Mononuclear cell (primary cell): Measurements from ENCODE around the gene CAMK2A. TPM values are rescaled to one million over a fixed set of nuclear protein-coding genes. Genes with fewer than 3 reads are reported as not detected.

ENCODE experiments used
- H3K27me3 ChIP-seq: 2 replicates; pipeline ENCODE4 v1.6.0; 2011; ENCODE audit warnings: low read length, control low read depth; ENCODE audit not compliant: insufficient read depth
- H3K4me1 ChIP-seq: 2 replicates; pipeline ENCODE4 v1.5.1; 2011; ENCODE audit warnings: mild to moderate bottlenecking, low read length, control low read depth; ENCODE audit not compliant: insufficient read depth
- H3K4me3 ChIP-seq: 2 replicates; pipeline ENCODE4 v1.5.1; 2011; ENCODE audit warnings: mild to moderate bottlenecking, low read length, moderate library complexity
- H3K9me3 ChIP-seq: 2 replicates; pipeline ENCODE4 v1.5.1; 2011; ENCODE audit warnings: low read depth, mild to moderate bottlenecking, control low read depth, low read length
- total RNA-seq: library from RNA; depleted of rRNA; stranded (reverse); fragments of >200 nt; gene quantifications from one replicate; pipeline ENCODE4 v1.2.3, GENCODE V29; 2012

The CAMK2A gene
- total RNA-seq, 1 donor, result 0.94 TPM

DNA sequence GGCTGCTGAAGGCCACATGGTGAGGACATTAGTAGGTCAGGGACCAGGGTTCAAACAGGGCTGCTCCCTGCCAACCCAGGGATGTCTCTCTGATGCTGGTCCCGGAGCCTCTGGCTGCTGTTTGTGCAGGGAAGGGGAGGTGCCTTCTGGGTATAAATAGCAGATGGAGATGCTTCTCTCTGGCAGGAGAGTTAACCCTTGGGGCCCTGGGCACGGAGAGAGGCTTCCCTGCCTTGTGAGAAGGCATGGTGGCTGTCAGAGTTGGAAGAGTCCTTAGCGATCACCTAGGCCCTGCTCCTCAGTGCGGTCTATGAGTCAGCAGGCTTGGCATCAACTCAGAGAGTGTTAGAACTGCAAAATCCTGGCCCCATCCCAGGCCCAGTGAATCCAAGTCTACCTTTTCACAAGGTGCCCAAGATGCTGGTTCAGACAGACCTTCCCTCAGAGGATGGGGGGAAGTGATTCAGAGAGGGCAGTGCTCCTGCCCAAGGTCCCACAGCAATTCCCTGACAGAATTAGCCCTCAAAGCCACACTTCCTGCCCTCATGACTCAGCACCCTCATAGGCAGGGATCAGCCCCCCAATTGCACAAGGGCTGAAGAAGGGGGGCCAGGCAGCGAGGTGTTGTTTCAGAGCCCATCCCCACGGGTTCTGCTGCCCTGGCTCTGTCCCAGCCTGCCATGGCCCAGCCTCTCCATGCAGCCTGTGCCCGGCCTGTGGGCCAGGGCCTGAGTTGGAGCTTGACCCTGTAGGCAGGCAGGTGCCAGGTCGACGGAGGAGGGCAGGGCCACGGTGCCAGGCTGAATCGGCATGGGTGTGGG, 25.6 kb downstream of the CAMK2A start:
- Histone ChIP-seq H3K4me3 (no peak overlapping the region), H3K27me3 (no peaks in the 10 kb centered on the region)

GRCh38 chr5:150263375-150263775, 26.2 kb downstream of the CAMK2A start:
- peaks cover 16% of the 10 kb centered on the region for H3K4me1 ChIP-seq
- H3K9me3 ChIP-seq, result no peaks in the 10 kb centered on the region
- no peaks in the 10 kb centered on the region for H3K27me3 ChIP-seq
- no peak overlapping the region for H3K4me3 ChIP-seq

More for the DNA sequence above, 25.6 kb downstream of the CAMK2A start:
- Histone ChIP-seq H3K9me3 (no peaks in the 10 kb centered on the region), H3K4me1 (peaks cover 16% of the 10 kb centered on the region)

DNA sequence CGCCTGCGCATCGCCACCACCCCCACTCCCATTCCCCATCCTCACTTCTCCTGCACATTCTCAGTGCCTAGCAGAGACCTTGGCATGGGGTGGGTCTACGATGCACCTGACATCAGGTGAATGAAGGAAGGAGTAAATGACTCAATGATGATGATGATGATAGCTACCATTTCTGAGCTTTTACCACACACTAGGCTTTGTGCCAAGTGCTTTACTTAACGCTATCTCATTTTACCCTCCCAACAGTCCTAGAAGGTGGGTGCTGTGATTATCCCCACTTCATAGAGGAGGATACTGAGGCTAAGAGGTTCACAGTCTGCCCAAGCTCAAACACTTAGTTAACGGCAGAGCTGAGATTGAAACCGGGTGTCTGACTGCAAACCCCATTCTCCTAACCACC, 27.1 kb downstream of the CAMK2A start:
- no peak overlapping the region for H3K4me3 ChIP-seq
- peaks cover 16% of the 10 kb centered on the region for H3K4me1 ChIP-seq
- H3K9me3 ChIP-seq, result no peaks in the 10 kb centered on the region
- no peaks in the 10 kb centered on the region for H3K27me3 ChIP-seq

- Histone ChIP-seq H3K4me1 (peaks cover 16% of the 10 kb centered on the region), H3K27me3 (no peaks in the 10 kb centered on the region), H3K4me3 (no peak overlapping the region)
Measured at GRCh38 chr5:150261231-150261630, 28.3 kb downstream of the CAMK2A start.

GRCh38 chr5:150258130-150258529, 31.4 kb downstream of the CAMK2A start:
- Histone ChIP-seq H3K27me3 (no peaks in the 10 kb centered on the region), H3K4me1 (no peaks in the 10 kb centered on the region), H3K9me3 (no peaks in the 10 kb centered on the region), H3K4me3 (no peak overlapping the region)

More at GRCh38 chr5:150261231-150261630, 28.3 kb downstream of the CAMK2A start:
- no peaks in the 10 kb centered on the region for H3K9me3 ChIP-seq

DNA sequence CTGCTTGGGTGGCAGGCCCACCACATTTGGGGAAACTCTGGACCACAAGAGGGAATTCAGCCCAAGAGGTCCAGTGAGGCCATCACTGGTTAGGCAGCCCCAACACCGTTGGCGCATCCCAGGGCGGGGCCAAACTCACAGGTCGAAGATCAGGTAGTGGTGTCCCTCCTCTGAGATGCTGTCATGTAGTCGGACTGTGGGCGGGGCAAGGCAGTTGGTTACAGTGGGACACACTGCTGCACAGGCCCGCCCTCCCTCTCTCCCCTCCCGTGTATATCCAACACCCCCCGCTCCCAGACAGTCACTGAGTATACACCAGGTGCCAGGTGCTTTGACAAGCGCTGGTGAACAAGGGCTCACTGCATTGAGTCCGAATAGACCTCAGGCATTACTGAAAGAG, 32.1 kb downstream of the CAMK2A start:
- Histone ChIP-seq H3K27me3 (no peaks in the 10 kb centered on the region), H3K4me3 (no peak overlapping the region), H3K4me1 (no peaks in the 10 kb centered on the region), H3K9me3 (no peaks in the 10 kb centered on the region)

DNA sequence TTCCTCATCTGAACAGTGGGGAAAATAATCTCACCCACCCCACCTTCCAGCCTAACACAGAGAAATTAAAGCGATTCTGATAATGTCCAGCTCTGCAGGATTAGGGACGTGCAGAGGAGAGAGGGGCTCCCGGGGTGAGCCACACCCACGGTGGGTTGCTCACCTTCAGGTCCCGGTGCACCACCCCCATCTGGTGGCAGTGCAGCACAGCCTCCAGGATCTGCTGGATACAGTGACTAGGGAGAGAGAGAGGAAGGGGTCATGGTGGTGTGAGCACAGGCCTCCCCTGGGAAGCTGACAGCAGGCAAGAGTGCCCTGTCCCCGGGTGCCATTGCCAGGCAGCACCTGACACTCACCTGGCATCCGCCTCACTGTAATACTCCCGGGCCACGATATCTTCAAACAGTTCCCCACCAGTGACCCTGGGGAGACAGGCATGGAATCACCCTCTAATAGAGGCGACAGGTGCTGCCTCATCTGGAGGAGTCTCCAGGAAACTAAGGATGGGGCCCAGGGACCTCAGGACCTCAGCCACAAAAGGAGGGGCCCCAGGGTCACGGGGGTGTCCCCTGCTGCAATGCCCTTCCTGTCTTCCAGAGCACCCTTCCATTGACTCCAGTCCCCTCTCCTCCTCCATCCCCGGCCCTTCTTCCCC, 33.0 kb downstream of the CAMK2A start:
- no peaks in the 10 kb centered on the region for H3K4me1 ChIP-seq
- no peaks in the 10 kb centered on the region for H3K9me3 ChIP-seq
- H3K27me3 ChIP-seq, result no peaks in the 10 kb centered on the region
- H3K4me3 ChIP-seq, result no peak overlapping the region

- Histone ChIP-seq H3K27me3 (no peaks in the 10 kb centered on the region), H3K4me3 (no peak overlapping the region), H3K4me1 (no peaks in the 10 kb centered on the region), H3K9me3 (no peaks in the 10 kb centered on the region)
Measured at GRCh38 chr5:150255659-150256409, 33.7 kb downstream of the CAMK2A start.

DNA sequence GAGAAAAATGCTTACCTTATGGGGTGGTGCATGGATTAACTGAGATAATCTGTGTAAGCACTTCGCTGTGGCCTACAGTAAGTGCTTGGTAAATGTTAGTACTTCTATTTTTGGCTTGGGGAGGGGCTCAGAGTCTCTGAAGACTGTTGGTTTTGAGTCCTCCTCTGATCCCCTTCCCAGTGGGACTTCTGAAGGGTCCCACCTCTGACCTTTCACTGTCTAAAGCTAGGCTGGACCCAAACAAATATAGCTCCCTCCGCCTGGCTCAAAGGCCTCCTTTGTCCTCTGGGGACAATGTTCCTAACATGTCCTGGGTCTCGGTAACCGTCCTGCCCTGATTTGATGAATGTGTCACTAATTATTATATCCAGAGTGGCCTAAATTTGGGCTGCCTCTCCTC, 34.8 kb downstream of the CAMK2A start:
- Histone ChIP-seq H3K4me1 (no peaks in the 10 kb centered on the region), H3K27me3 (no peaks in the 10 kb centered on the region), H3K4me3 (no peak overlapping the region), H3K9me3 (no peaks in the 10 kb centered on the region)

GRCh38 chr5:150254363-150254762, 35.2 kb downstream of the CAMK2A start:
- no peaks in the 10 kb centered on the region for H3K4me1 ChIP-seq
- H3K9me3 ChIP-seq, result no peaks in the 10 kb centered on the region
- no peaks in the 10 kb centered on the region for H3K27me3 ChIP-seq
- H3K4me3 ChIP-seq, result no peak overlapping the region

GRCh38 chr5:150253416-150254208, 36.0 kb downstream of the CAMK2A start:
- no peaks in the 10 kb centered on the region for H3K27me3 ChIP-seq
- no peaks in the 10 kb centered on the region for H3K9me3 ChIP-seq
- no peak overlapping the region for H3K4me3 ChIP-seq
- H3K4me1 ChIP-seq, result no peaks in the 10 kb centered on the region

- H3K9me3 ChIP-seq, result no peaks in the 10 kb centered on the region
- H3K27me3 ChIP-seq, result no peaks in the 10 kb centered on the region
- no peak overlapping the region for H3K4me3 ChIP-seq
- no peaks in the 10 kb centered on the region for H3K4me1 ChIP-seq
Measured at GRCh38 chr5:150252489-150252888, 37.1 kb downstream of the CAMK2A start.

GRCh38 chr5:150251504-150251903, 38.1 kb downstream of the CAMK2A start:
- Histone ChIP-seq H3K27me3 (no peaks in the 10 kb centered on the region), H3K4me1 (no peaks in the 10 kb centered on the region), H3K9me3 (no peaks in the 10 kb centered on the region), H3K4me3 (no peak overlapping the region)

GRCh38 chr5:150249744-150250143, 39.8 kb downstream of the CAMK2A start:
- Histone ChIP-seq H3K27me3 (no peaks in the 10 kb centered on the region), H3K4me1 (no peaks in the 10 kb centered on the region), H3K4me3 (no peak overlapping the region)

More at GRCh38 chr5:150249744-150250143, 39.8 kb downstream of the CAMK2A start:
- no peaks in the 10 kb centered on the region for H3K9me3 ChIP-seq
